Measurements from ENCODE around the gene ZNF789. TPM values are rescaled to one million over a fixed set of nuclear protein-coding genes. Genes with fewer than 3 reads are reported as not detected.

ZNF789 gene
- total RNA-seq, 1 donor from 2014 or later: 5.2 TPM

DNA sequence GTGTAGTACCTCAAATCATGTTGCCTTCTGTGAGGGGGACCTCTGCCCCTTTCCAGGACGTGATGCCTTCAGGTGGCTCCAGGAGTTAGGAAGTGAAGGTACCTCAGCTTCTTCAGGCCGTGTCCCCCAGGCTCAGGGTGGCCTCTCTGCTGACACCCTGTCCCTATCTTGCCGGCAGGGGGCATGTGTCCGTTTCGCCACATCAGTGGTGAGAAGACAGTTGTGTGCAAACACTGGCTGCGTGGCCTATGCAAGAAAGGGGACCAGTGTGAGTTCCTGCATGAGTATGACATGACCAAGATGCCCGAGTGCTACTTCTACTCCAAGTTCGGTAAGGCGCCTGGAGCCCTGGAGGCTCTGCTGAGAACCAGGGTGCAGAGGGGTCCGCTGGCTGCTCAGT, 24.7 kb upstream of the ZNF789 start:
- H3K27me3 ChIP-seq (ENCODE audit: control insufficient read depth, insufficient read depth, low read length): no peaks in the 10 kb centered on the region
- DNase-seq (ENCODE audit: low read depth): no peak
- TF ChIP-seq, protein P1, sequence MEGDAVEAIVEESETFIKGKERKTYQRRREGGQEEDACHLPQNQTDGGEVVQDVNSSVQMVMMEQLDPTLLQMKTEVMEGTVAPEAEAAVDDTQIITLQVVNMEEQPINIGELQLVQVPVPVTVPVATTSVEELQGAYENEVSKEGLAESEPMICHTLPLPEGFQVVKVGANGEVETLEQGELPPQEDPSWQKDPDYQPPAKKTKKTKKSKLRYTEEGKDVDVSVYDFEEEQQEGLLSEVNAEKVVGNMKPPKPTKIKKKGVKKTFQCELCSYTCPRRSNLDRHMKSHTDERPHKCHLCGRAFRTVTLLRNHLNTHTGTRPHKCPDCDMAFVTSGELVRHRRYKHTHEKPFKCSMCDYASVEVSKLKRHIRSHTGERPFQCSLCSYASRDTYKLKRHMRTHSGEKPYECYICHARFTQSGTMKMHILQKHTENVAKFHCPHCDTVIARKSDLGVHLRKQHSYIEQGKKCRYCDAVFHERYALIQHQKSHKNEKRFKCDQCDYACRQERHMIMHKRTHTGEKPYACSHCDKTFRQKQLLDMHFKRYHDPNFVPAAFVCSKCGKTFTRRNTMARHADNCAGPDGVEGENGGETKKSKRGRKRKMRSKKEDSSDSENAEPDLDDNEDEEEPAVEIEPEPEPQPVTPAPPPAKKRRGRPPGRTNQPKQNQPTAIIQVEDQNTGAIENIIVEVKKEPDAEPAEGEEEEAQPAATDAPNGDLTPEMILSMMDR (IDR thresholded peaks at IDR 0.05; ENCODE audit: insufficient read depth, low read length, poor library complexity, severe bottlenecking): no peak
- H3K36me3 ChIP-seq (ENCODE audit: control insufficient read depth, insufficient read depth, low read length): peaks cover 8% of the 10 kb centered on the region
- H3K4me3 ChIP-seq (ENCODE audit: low read depth, low read length): no peak overlapping the region

DNA sequence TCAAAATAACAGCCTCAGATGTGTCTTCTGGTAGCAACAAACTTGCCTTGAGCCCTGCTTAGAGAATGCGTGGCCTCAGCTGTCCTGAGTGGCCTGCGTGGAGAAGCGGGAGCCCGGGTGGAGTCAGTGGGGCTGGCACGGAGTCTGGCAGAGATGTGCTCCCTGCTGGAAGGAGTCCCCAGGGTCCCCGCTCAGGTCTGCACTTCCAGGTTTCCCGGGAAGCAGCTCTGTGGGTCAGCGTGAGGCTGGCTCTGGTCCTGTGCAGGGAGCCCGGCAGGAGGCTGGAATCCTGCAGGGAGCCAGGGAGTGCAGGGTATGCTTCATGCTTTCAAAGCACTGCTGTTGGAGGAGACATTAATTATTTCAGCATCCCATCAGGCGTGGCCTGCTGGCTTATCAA, 23.8 kb upstream of the ZNF789 start:
- no peak for DNase-seq (ENCODE audit: low read depth)
- Histone ChIP-seq H3K27me3 (ENCODE audit: control insufficient read depth, insufficient read depth, low read length) (no peaks in the 10 kb centered on the region), H3K4me3 (ENCODE audit: low read depth, low read length) (no peak overlapping the region), H3K36me3 (ENCODE audit: control insufficient read depth, insufficient read depth, low read length) (peaks cover 9% of the 10 kb centered on the region)
- TF ChIP-seq, protein P1 (IDR thresholded peaks at IDR 0.05; ENCODE audit: insufficient read depth, low read length, poor library complexity, severe bottlenecking): no peak

DNA sequence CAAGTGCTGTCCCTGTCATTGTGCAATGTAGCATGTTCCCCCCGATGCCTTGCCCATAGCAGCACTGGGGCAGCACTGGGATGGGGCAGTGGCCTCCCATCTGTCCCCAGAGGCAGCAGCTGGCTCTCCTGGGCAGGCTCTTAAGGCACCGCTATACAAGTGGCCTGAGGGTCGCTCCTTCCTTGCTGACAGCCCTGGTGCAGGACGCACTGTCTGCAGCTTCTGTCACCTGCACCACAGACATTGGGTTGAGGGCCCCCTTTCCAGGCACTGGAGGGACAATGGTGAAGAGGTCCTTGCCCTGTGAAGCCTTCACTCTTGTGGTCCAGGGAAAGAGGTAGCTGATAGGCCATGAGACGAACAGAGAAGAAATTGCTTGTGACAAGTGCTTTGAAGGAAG, 23.4 kb upstream of the ZNF789 start:
- no peaks in the 10 kb centered on the region for H3K27me3 ChIP-seq (ENCODE audit: control insufficient read depth, insufficient read depth, low read length)
- no peak for DNase-seq (ENCODE audit: low read depth)
- TF ChIP-seq, protein P1 (IDR thresholded peaks at IDR 0.05; ENCODE audit: insufficient read depth, low read length, poor library complexity, severe bottlenecking): no peak
- peaks cover 11% of the 10 kb centered on the region for H3K36me3 ChIP-seq (ENCODE audit: control insufficient read depth, insufficient read depth, low read length)
- no peak overlapping the region for H3K4me3 ChIP-seq (ENCODE audit: low read depth, low read length)

DNA sequence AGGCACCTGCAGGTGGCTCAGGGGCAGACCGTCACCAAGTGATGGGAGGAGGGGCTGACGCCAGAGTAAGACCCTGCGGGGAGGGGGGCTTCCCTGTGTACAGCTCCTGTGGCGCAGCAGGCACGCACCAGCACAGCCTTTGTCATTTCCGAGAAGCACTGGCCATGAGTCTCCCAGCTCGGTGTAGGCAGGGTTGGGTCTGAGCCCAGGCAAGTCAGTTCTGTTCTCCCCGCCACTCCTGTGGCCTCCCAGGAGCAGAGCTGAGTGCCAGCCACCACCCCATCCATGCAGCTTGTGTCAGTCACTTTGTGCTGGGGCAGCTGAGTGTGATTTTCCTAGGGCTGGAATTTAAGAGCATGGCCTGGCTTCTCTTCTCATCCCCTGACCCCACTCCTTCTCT, 20.8 kb upstream of the ZNF789 start:
- DNase-seq (ENCODE audit: low read depth): no peak
- H3K36me3 ChIP-seq (ENCODE audit: control insufficient read depth, insufficient read depth, low read length): peaks cover 11% of the 10 kb centered on the region
- TF ChIP-seq, protein P1 (IDR thresholded peaks at IDR 0.05; ENCODE audit: insufficient read depth, low read length, poor library complexity, severe bottlenecking): no peak
- H3K27me3 ChIP-seq (ENCODE audit: control insufficient read depth, insufficient read depth, low read length): no peaks in the 10 kb centered on the region
- H3K4me3 ChIP-seq (ENCODE audit: low read depth, low read length): no peak overlapping the region

DNA sequence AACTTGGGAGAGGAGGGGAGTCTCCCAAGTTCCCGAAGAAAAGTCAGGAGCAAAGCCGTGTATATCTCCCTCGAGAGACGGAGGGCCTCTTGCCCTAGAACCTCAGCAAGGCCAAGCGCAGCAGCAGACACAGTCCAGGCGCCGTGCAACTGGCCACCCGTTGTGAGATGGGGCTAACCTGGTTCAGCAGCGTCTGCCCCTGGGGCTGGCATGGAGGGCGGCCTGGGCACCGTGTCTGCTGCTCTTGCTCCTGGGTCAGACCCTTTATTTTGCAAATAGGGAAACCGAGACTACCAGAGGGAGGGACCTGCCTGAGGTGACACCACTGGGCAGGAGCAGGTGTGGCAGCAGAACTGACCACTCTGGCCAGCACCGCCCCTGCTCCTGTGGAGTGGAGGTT, 20.1 kb upstream of the ZNF789 start:
- no peak for DNase-seq (ENCODE audit: low read depth)
- TF ChIP-seq, protein P1 (IDR thresholded peaks at IDR 0.05; ENCODE audit: insufficient read depth, low read length, poor library complexity, severe bottlenecking): no peak
- H3K4me3 ChIP-seq (ENCODE audit: low read depth, low read length): no peak overlapping the region
- no peaks in the 10 kb centered on the region for H3K27me3 ChIP-seq (ENCODE audit: control insufficient read depth, insufficient read depth, low read length)
- H3K36me3 ChIP-seq (ENCODE audit: control insufficient read depth, insufficient read depth, low read length): peaks cover 12% of the 10 kb centered on the region

- Histone ChIP-seq H3K27me3 (ENCODE audit: control insufficient read depth, insufficient read depth, low read length) (no peaks in the 10 kb centered on the region), H3K36me3 (ENCODE audit: control insufficient read depth, insufficient read depth, low read length) (peaks cover 11% of the 10 kb centered on the region), H3K4me3 (ENCODE audit: low read depth, low read length) (no peak overlapping the region)
- no peak for DNase-seq (ENCODE audit: low read depth)
- TF ChIP-seq, protein P1 (IDR thresholded peaks at IDR 0.05; ENCODE audit: insufficient read depth, low read length, poor library complexity, severe bottlenecking): no peak
These were observed 19.6 kb upstream of the ZNF789 start for GRCh38 chr7:99453105-99453504.
